GM23338 (cell line): ENCODE data around the gene ERBB4. TPM values are rescaled to one million over a fixed set of nuclear protein-coding genes. Genes with fewer than 3 reads are reported as not detected.

Experiments
- ATAC-seq: fragments of 200-7000 bp; cut with Tn5 transposase; 3 replicates; pipeline ENCODE4 v1.9.1; 2020
- DNase-seq: peaks from one replicate; pipeline ENCODE4 v3.0.0-alpha.2; 2015; ENCODE audit warnings: low spot score
- H2AFZ ChIP-seq: fragments of 200-600 bp; sonication (generic); 2 replicates; pipeline ENCODE4 v1.8.0; 2016; ENCODE audit warnings: antibody characterized with exemption, mild to moderate bottlenecking, moderate library complexity
- H3F3A ChIP-seq: fragments of 200-600 bp; sonication (generic); replicated peaks from 2 replicates; pipeline ENCODE4 v1.8.0; 2017; ENCODE audit warnings: antibody characterized with exemption, mixed run types, low read depth
- H3K27ac ChIP-seq: fragments of 200-600 bp; sonication (generic); 2 replicates; pipeline ENCODE4 v1.6.1; 2016; ENCODE audit warnings: low read depth
- H3K27me3 ChIP-seq: fragments of 200-600 bp; sonication (generic); 2 replicates; pipeline ENCODE4 v1.8.0; 2016; ENCODE audit warnings: mild to moderate bottlenecking, mixed run types, moderate library complexity; ENCODE audit not compliant: insufficient read depth
- H3K36me3 ChIP-seq: fragments of 200-600 bp; sonication (generic); 2 replicates; pipeline ENCODE4 v1.8.0; 2016; ENCODE audit warnings: mild to moderate bottlenecking; ENCODE audit not compliant: insufficient read depth
- H3K4me1 ChIP-seq: fragments of 200-600 bp; sonication (generic); 2 replicates; pipeline ENCODE4 v1.8.0; 2016; ENCODE audit warnings: mild to moderate bottlenecking, moderate library complexity; ENCODE audit not compliant: insufficient read depth
- H3K4me2 ChIP-seq: fragments of 200-600 bp; sonication (generic); 2 replicates; pipeline ENCODE4 v1.7.1; 2017; ENCODE audit warnings: mixed run types
- H3K4me3 ChIP-seq: fragments of 200-600 bp; sonication (generic); 2 replicates; pipeline ENCODE4 v1.6.1; 2016; ENCODE audit warnings: mixed run types
- H3K79me2 ChIP-seq: fragments of 200-600 bp; sonication (generic); replicated peaks from 2 replicates; pipeline ENCODE4 v1.8.0; 2017; ENCODE audit warnings: mild to moderate bottlenecking; ENCODE audit not compliant: insufficient read depth
- H3K9me2 ChIP-seq: fragments of 200-600 bp; sonication (generic); 2 replicates; pipeline ENCODE4 v1.8.0; 2017; ENCODE audit not compliant: insufficient read depth
- H4K20me1 ChIP-seq: fragments of 200-600 bp; sonication (generic); replicated peaks from 2 replicates; pipeline ENCODE4 v1.8.0; 2017; ENCODE audit warnings: mild to moderate bottlenecking; ENCODE audit not compliant: insufficient read depth
- H3K27ac Mint-ChIP-seq: 2 replicates; pipeline ENCODE4 v1.8.0; 2020; ENCODE audit warnings: inconsistent platforms, mild to moderate bottlenecking, moderate library complexity, mixed read lengths
- H3K27me3 Mint-ChIP-seq: 3 replicates; pipeline ENCODE4 v1.8.0; 2022; ENCODE audit warnings: low read depth, mild to moderate bottlenecking, moderate library complexity, mixed read lengths, inconsistent platforms; ENCODE audit not compliant: insufficient read depth, poor library complexity
- H3K36me3 Mint-ChIP-seq: 3 replicates; pipeline ENCODE4 v1.8.0; 2021; ENCODE audit warnings: low read depth, mild to moderate bottlenecking, inconsistent platforms, moderate library complexity, mixed read lengths
- H3K4me1 Mint-ChIP-seq: 3 replicates; pipeline ENCODE4 v1.8.0; 2020; ENCODE audit warnings: mild to moderate bottlenecking, inconsistent platforms, mixed read lengths
- H3K4me3 Mint-ChIP-seq: 3 replicates; pipeline ENCODE4 v1.8.0; 2021; ENCODE audit warnings: moderate library complexity, mild to moderate bottlenecking, inconsistent platforms, mixed read lengths
- H3K9me3 Mint-ChIP-seq: 3 replicates; pipeline ENCODE4 v1.8.0; 2020; ENCODE audit warnings: moderate library complexity, mild to moderate bottlenecking, inconsistent platforms, mixed read lengths
- JUNB ChIP-seq: IDR thresholded peaks from one replicate; pipeline ENCODE4 v1.6.1; 2016; ENCODE audit warnings: antibody characterized with exemption; ENCODE audit not compliant: unreplicated experiment
- NANOG ChIP-seq: IDR thresholded peaks from 2 replicates; pipeline ENCODE4 v1.6.1; 2016; ENCODE audit warnings: antibody characterized with exemption, borderline replicate concordance
- POLR2AphosphoS5 ChIP-seq: IDR thresholded peaks from 2 replicates; pipeline ENCODE4 v1.6.1; 2016; ENCODE audit warnings: antibody characterized with exemption, low read depth
- ZNF114 ChIP-seq: fragments of 250-450 bp; sonication (Bioruptor Pico); IDR thresholded peaks from 2 replicates; pipeline ENCODE4 v1.5.0; 2020; ENCODE audit warnings: mild to moderate bottlenecking, moderate library complexity
- ZNF331 ChIP-seq: fragments of 250-450 bp; sonication (Bioruptor Pico); IDR thresholded peaks from 2 replicates; pipeline ENCODE4 v1.5.0; 2020; ENCODE audit warnings: low read depth, mild to moderate bottlenecking, moderate library complexity
- polyA plus RNA-seq: library from polyadenylated mRNA; unstranded; fragments of >200 nt; fragmentation: Nextera tagmentation; extraction: Ambion mirVana; gene quantifications from 2 replicates; pipeline ENCODE4 v1.2.1, GENCODE V29; 2016
- total RNA-seq: library from RNA; depleted of rRNA; stranded (reverse); fragments of >200 nt; shearing (Covaris generic); gene quantifications from 2 replicates; pipeline ENCODE4 v1.2.3, GENCODE V29; 2014
- TF ChIP-seq, protein P1 (sequence below): fragments of 250-450 bp; sonication (Bioruptor Pico); IDR thresholded peaks from 2 replicates; pipeline ENCODE4 v1.5.0; 2020; ENCODE audit warnings: mild to moderate bottlenecking, moderate library complexity
- TF ChIP-seq, protein P2 (sequence below): IDR thresholded peaks from 2 replicates; pipeline ENCODE4 v1.6.1; 2016; ENCODE audit warnings: antibody characterized with exemption
- TF ChIP-seq, protein P3 (sequence below): IDR thresholded peaks from one replicate; pipeline ENCODE4 v1.6.1; 2018; ENCODE audit warnings: antibody characterized with exemption; ENCODE audit not compliant: unreplicated experiment

The ERBB4 gene
- total and polyA plus RNA-seq, 2 experiments from 2014 or later: 0.73 to 1.1 TPM

DNA sequence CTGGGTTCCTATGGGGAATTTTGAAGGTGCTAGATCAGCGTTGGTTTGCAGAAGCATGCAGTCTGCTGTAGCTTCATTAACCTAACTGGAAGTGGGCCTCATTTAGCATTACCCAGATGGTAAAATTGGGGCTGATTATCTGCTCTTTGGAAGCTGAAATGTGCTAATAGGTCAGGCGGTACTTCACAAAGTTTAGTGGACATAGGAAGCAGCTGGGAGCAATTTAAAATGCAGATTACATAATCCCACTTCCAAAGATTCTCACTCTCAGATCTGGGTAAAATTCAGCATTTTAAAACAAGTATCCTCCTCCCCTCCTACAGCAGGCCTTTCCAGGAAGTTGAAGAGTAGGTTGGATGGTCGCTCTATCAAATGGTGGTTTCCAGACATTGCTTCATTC lies 1075.2 kb downstream of the ERBB4 start (continued):
- TF ChIP-seq, protein P1, sequence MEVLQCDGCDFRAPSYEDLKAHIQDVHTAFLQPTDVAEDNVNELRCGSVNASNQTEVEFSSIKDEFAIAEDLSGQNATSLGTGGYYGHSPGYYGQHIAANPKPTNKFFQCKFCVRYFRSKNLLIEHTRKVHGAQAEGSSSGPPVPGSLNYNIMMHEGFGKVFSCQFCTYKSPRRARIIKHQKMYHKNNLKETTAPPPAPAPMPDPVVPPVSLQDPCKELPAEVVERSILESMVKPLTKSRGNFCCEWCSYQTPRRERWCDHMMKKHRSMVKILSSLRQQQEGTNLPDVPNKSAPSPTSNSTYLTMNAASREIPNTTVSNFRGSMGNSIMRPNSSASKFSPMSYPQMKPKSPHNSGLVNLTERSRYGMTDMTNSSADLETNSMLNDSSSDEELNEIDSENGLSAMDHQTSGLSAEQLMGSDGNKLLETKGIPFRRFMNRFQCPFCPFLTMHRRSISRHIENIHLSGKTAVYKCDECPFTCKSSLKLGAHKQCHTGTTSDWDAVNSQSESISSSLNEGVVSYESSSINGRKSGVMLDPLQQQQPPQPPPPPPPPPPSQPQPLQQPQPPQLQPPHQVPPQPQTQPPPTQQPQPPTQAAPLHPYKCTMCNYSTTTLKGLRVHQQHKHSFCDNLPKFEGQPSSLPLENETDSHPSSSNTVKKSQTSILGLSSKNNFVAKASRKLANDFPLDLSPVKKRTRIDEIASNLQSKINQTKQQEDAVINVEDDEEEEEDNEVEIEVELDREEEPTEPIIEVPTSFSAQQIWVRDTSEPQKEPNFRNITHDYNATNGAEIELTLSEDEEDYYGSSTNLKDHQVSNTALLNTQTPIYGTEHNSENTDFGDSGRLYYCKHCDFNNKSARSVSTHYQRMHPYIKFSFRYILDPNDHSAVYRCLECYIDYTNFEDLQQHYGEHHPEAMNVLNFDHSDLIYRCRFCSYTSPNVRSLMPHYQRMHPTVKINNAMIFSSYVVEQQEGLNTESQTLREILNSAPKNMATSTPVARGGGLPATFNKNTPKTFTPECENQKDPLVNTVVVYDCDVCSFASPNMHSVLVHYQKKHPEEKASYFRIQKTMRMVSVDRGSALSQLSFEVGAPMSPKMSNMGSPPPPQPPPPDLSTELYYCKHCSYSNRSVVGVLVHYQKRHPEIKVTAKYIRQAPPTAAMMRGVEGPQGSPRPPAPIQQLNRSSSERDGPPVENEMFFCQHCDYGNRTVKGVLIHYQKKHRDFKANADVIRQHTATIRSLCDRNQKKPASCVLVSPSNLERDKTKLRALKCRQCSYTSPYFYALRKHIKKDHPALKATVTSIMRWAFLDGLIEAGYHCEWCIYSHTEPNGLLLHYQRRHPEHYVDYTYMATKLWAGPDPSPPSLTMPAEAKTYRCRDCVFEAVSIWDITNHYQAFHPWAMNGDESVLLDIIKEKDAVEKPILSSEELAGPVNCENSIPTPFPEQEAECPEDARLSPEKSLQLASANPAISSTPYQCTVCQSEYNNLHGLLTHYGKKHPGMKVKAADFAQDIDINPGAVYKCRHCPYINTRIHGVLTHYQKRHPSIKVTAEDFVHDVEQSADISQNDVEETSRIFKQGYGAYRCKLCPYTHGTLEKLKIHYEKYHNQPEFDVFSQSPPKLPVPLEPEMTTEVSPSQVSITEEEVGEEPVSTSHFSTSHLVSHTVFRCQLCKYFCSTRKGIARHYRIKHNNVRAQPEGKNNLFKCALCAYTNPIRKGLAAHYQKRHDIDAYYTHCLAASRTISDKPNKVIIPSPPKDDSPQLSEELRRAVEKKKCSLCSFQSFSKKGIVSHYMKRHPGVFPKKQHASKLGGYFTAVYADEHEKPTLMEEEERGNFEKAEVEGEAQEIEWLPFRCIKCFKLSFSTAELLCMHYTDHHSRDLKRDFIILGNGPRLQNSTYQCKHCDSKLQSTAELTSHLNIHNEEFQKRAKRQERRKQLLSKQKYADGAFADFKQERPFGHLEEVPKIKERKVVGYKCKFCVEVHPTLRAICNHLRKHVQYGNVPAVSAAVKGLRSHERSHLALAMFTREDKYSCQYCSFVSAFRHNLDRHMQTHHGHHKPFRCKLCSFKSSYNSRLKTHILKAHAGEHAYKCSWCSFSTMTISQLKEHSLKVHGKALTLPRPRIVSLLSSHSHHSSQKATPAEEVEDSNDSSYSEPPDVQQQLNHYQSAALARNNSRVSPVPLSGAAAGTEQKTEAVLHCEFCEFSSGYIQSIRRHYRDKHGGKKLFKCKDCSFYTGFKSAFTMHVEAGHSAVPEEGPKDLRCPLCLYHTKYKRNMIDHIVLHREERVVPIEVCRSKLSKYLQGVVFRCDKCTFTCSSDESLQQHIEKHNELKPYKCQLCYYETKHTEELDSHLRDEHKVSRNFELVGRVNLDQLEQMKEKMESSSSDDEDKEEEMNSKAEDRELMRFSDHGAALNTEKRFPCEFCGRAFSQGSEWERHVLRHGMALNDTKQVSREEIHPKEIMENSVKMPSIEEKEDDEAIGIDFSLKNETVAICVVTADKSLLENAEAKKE: no peak
- TF ChIP-seq POLR2AphosphoS5: no peak

DNA sequence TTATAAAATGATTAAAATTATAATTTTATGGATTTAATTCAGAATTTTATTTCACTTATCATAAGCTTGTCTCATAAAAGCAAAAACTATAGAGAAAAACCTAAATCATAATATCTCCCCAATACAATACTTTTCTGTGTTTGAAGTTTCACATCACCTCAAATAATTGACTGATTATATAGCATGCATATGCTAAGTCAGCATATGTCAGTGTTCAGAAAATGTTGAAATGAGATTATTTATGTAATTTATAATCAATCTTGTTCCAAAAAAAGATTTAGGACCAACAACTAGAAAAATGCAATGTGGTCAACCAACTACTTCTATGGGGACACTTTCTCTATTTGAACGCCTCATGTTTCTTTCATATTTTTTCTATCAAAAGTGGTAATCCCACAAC lies 1079.6 kb downstream of the ERBB4 start:
- Histone ChIP-seq H2AFZ (no peak overlapping the region), H4K20me1 (no peaks in the 10 kb centered on the region), H3K79me2 (no peaks in the 10 kb centered on the region), H3K4me1 (0 out of 2 replicates have a peak, but pooled peaks cover 3% of the 10 kb centered on the region), H3K9me2 (no peaks in the 10 kb centered on the region), H3K4me2 (no peak overlapping the region), H3K36me3 (no peaks in the 10 kb centered on the region), H3F3A (no peaks in the 10 kb centered on the region), H3K27ac (no peak overlapping the region), H3K27me3 (no peaks in the 10 kb centered on the region), H3K4me3 (no peak overlapping the region)
- Mint-ChIP-seq H3K4me1 (peaks cover 19% of the 10 kb centered on the region), H3K9me3 (no peaks in the 10 kb centered on the region), H3K27ac (no peak overlapping the region), H3K36me3 (0 out of 3 replicates have a peak, but pooled peaks cover 2% of the 10 kb centered on the region), H3K4me3 (no peak overlapping the region), H3K27me3 (no peaks in the 10 kb centered on the region)
- no peak for ATAC-seq
- DNase-seq: no peak
- TF ChIP-seq JUNB: no peak
- TF ChIP-seq, protein P2, sequence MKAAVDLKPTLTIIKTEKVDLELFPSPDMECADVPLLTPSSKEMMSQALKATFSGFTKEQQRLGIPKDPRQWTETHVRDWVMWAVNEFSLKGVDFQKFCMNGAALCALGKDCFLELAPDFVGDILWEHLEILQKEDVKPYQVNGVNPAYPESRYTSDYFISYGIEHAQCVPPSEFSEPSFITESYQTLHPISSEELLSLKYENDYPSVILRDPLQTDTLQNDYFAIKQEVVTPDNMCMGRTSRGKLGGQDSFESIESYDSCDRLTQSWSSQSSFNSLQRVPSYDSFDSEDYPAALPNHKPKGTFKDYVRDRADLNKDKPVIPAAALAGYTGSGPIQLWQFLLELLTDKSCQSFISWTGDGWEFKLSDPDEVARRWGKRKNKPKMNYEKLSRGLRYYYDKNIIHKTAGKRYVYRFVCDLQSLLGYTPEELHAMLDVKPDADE: no peak
- no peak for TF ChIP-seq ZNF114 (CRISPR knock-in tag)
- TF ChIP-seq, protein P3, sequence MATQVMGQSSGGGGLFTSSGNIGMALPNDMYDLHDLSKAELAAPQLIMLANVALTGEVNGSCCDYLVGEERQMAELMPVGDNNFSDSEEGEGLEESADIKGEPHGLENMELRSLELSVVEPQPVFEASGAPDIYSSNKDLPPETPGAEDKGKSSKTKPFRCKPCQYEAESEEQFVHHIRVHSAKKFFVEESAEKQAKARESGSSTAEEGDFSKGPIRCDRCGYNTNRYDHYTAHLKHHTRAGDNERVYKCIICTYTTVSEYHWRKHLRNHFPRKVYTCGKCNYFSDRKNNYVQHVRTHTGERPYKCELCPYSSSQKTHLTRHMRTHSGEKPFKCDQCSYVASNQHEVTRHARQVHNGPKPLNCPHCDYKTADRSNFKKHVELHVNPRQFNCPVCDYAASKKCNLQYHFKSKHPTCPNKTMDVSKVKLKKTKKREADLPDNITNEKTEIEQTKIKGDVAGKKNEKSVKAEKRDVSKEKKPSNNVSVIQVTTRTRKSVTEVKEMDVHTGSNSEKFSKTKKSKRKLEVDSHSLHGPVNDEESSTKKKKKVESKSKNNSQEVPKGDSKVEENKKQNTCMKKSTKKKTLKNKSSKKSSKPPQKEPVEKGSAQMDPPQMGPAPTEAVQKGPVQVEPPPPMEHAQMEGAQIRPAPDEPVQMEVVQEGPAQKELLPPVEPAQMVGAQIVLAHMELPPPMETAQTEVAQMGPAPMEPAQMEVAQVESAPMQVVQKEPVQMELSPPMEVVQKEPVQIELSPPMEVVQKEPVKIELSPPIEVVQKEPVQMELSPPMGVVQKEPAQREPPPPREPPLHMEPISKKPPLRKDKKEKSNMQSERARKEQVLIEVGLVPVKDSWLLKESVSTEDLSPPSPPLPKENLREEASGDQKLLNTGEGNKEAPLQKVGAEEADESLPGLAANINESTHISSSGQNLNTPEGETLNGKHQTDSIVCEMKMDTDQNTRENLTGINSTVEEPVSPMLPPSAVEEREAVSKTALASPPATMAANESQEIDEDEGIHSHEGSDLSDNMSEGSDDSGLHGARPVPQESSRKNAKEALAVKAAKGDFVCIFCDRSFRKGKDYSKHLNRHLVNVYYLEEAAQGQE: no peak
- TF ChIP-seq NANOG: no peak
- no peak for TF ChIP-seq ZNF331 (CRISPR knock-in tag)
